Mesenchymal stem cell (in vitro differentiated cells and primary cell): ENCODE measurements around the gene BCKDHA.

ENCODE experiments used
- DNase-seq: peaks from one replicate; pipeline ENCODE4 v3.0.0-alpha.2; 2013
- H2AFZ ChIP-seq: one replicate; pipeline ENCODE4 v1.6.1; 2013; ENCODE audit warnings: low read depth, mild to moderate bottlenecking, control low read depth, inconsistent platforms, low read length, moderate library complexity
- H2AK5ac ChIP-seq: 2 replicates; pipeline ENCODE4 v1.6.1; 2013; ENCODE audit warnings: low read length, moderate library complexity, mild to moderate bottlenecking, inconsistent platforms; ENCODE audit not compliant: severe bottlenecking
- H2BK120ac ChIP-seq: one replicate; pipeline ENCODE4 v1.6.1; 2013; ENCODE audit warnings: low read depth, mild to moderate bottlenecking, inconsistent platforms, low read length, moderate library complexity
- H2BK12ac ChIP-seq, 2 experiments: one replicate each; pipeline ENCODE4 v1.6.1; 2013; ENCODE audit warnings: inconsistent platforms in 2 of 2, low read length in 2 of 2, mild to moderate bottlenecking in 2 of 2, moderate library complexity in 2 of 2, control low read depth in 1 of 2
- H2BK15ac ChIP-seq: one replicate; pipeline ENCODE4 v1.6.1; 2013; ENCODE audit warnings: mild to moderate bottlenecking, low read depth, inconsistent platforms; ENCODE audit not compliant: poor library complexity, severe bottlenecking
- H2BK5ac ChIP-seq: 2 replicates; pipeline ENCODE4 v1.6.1; 2013; ENCODE audit warnings: low read depth, mild to moderate bottlenecking, low read length, control low read depth, inconsistent platforms; ENCODE audit not compliant: poor library complexity, severe bottlenecking
- H3K14ac ChIP-seq, 2 experiments: one replicate each; pipeline ENCODE4 v1.6.1; 2013; ENCODE audit warnings: inconsistent platforms in 2 of 2, low read length in 2 of 2, control low read depth in 1 of 2, mild to moderate bottlenecking in 1 of 2, moderate library complexity in 1 of 2
- H3K18ac ChIP-seq, 2 experiments: one replicate each; pipeline ENCODE4 v1.6.1; 2013; ENCODE audit warnings: inconsistent platforms in 2 of 2, low read length in 2 of 2, control low read depth in 1 of 2, low read depth in 1 of 2, mild to moderate bottlenecking in 1 of 2
- H3K23ac ChIP-seq, 2 experiments: one replicate each; pipeline ENCODE4 v1.6.1; 2013; ENCODE audit warnings: inconsistent platforms in 2 of 2, low read length in 2 of 2, mild to moderate bottlenecking in 2 of 2, moderate library complexity in 2 of 2, control low read depth in 1 of 2
- H3K27ac ChIP-seq: 2 replicates; pipeline ENCODE4 v1.5.1; 2013; ENCODE audit warnings: mild to moderate bottlenecking, moderate library complexity, low read length, control low read depth, inconsistent platforms; ENCODE audit not compliant: poor library complexity, severe bottlenecking
- H3K27me3 ChIP-seq, 2 experiments: 2 replicates each; pipeline versions ENCODE4 v1.6.1 to v1.7.0; 2013; ENCODE audit warnings: low read length in 2 of 2, mild to moderate bottlenecking in 2 of 2, moderate library complexity in 2 of 2, control low read depth in 1 of 2, inconsistent platforms in 1 of 2; ENCODE audit not compliant: control insufficient read depth in 1 of 2, insufficient read depth in 1 of 2
- H3K36me3 ChIP-seq, 2 experiments: 2 replicates each; pipeline versions ENCODE4 v1.6.1 to v1.7.0; 2013; ENCODE audit warnings: low read length in 2 of 2, control low read depth in 1 of 2, inconsistent platforms in 1 of 2, low read depth in 1 of 2, mild to moderate bottlenecking in 1 of 2; ENCODE audit not compliant: insufficient read depth in 2 of 2, control insufficient read depth in 1 of 2
- H3K4ac ChIP-seq, 2 experiments: one replicate each; pipeline ENCODE4 v1.6.1; 2013; ENCODE audit warnings: inconsistent platforms in 2 of 2, low read length in 2 of 2, mild to moderate bottlenecking in 2 of 2, moderate library complexity in 2 of 2, control low read depth in 1 of 2, low read depth in 1 of 2
- H3K4me1 ChIP-seq: 2 replicates; pipeline ENCODE4 v1.6.1; 2013; ENCODE audit warnings: low read depth, low read length, control low read depth; ENCODE audit not compliant: control insufficient read depth, insufficient read depth
- H3K4me2 ChIP-seq: 2 replicates; pipeline ENCODE4 v1.6.1; 2013; ENCODE audit warnings: low read length, mild to moderate bottlenecking, inconsistent platforms; ENCODE audit not compliant: poor library complexity, severe bottlenecking
- H3K4me3 ChIP-seq, 2 experiments: 2 replicates each; pipeline versions ENCODE4 v1.5.1 to v1.7.0; 2013; ENCODE audit warnings: low read length in 2 of 2, mild to moderate bottlenecking in 2 of 2, control low read depth in 1 of 2, low read depth in 1 of 2; ENCODE audit not compliant: insufficient read depth in 1 of 2
- H3K79me1 ChIP-seq: replicated peaks from 2 replicates; pipeline ENCODE4 v1.6.1; 2013; ENCODE audit warnings: mild to moderate bottlenecking, control low read depth, low read length, inconsistent platforms; ENCODE audit not compliant: poor library complexity, severe bottlenecking
- H3K9ac ChIP-seq: 2 replicates; pipeline ENCODE4 v1.7.0; 2013; ENCODE audit warnings: mild to moderate bottlenecking, low read length, moderate library complexity
- H3K9me3 ChIP-seq: 2 replicates; pipeline ENCODE4 v1.7.0; 2013; ENCODE audit warnings: mild to moderate bottlenecking, low read length; ENCODE audit not compliant: control insufficient read depth
- H4K8ac ChIP-seq: one replicate; pipeline ENCODE4 v1.6.1; 2013; ENCODE audit warnings: inconsistent platforms, mild to moderate bottlenecking, low read length, moderate library complexity
- H4K91ac ChIP-seq: one replicate; pipeline ENCODE4 v1.6.1; 2013; ENCODE audit warnings: mild to moderate bottlenecking, low read length, inconsistent platforms
- WGBS: methylation state at CpG from one replicate; pipeline ENCODE4 v1.1.7; 2013; ENCODE audit warnings: mixed read lengths; 5-methylcytosine and 5-hydroxymethylcytosine counted together

The BCKDHA gene

DNA sequence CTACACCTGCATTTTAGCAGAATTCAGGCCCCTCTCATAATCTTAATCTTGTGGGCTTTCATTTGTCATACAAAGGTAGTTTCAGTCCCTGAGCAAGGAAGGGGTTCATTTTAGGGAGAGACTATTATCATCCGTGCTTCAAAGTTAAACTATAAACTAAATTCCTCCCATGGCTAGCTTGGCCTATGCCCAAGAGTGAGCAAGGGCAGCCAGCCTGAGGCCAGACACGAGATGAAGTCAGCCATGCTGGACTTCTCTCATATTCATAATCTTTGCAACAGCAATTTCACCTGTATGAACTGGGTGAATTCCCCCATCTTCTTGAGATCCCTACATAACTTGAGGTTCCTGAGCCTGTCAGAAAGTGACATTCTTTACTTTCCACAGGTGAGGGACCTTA lies 58.3 kb downstream of the BCKDHA start:
- H3K4ac ChIP-seq = no peak overlapping the region
- H2AFZ ChIP-seq = no peak overlapping the region
- H3K4me2 ChIP-seq = no peak overlapping the region
- WGBS = 53% methylated on average over 2 of the region's 2 CpGs
- no peak overlapping the region for H3K18ac ChIP-seq
- no peak overlapping the region for H2BK120ac ChIP-seq
- no peak overlapping the region for H2BK5ac ChIP-seq
- no peak overlapping the region for H4K8ac ChIP-seq
- H3K14ac ChIP-seq = no peak overlapping the region
- H3K36me3 ChIP-seq = no peaks in the 10 kb centered on the region
- no peak for DNase-seq
- H2AK5ac ChIP-seq = no peak overlapping the region
- no peaks in the 10 kb centered on the region for H3K9me3 ChIP-seq
- H3K9ac ChIP-seq = peak overlapping the region; percentile 41
- H2BK15ac ChIP-seq = no peak overlapping the region
- peak overlapping the region in 1 of 2 experiments; percentile 43 for H3K4me3 ChIP-seq
- H2BK12ac ChIP-seq = no peak overlapping the region
- no peak overlapping the region for H3K23ac ChIP-seq
- H3K79me1 ChIP-seq = no peaks in the 10 kb centered on the region
- H3K27me3 ChIP-seq = peaks cover 13 to 38% of the 10 kb centered on the region in 2 experiments
- H4K91ac ChIP-seq = no peak overlapping the region
- H3K27ac ChIP-seq = no peak overlapping the region
- no peaks in the 10 kb centered on the region for H3K4me1 ChIP-seq

DNA sequence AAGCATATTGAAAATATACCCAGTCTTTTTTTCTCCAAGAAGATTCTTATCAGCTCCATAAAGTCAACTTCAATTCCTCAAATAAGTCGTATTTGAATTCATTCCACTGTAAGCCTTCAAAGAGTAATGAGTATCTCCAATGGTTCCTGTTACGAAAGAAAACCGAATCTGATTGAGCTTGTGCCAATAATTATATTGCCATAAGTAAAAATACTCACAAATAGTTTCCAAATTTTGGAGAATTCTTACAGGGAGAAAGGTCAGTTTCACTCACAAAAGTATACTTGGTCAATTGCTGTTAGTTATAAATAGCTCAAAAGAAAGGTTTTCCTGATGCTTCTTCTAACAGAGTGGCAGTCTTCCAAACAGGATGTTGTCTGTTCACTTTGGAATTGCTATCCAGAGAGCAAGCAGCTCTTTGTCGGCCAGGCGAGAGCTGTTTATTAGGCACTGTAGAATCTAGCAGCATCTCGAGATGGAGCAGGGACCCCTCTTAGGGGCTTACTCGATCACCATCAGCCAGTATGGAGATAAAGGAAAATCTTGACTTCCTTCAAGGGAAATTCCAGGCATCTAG lies 58.8 kb downstream of the BCKDHA start:
- Histone ChIP-seq H2AFZ (no peak overlapping the region), H2AK5ac (no peak overlapping the region), H3K18ac (no peak overlapping the region), H3K27ac (no peak overlapping the region), H3K27me3 (peaks cover 13 to 41% of the 10 kb centered on the region in 2 experiments), H3K4me3 (peak overlapping the region in 1 of 2 experiments; percentile 43), H3K23ac (no peak overlapping the region), H3K14ac (no peak overlapping the region), H3K79me1 (no peaks in the 10 kb centered on the region), H2BK12ac (no peak overlapping the region), H2BK15ac (no peak overlapping the region), H4K8ac (no peak overlapping the region), H3K4me2 (no peak overlapping the region), H3K4me1 (no peaks in the 10 kb centered on the region), H2BK120ac (no peak overlapping the region), H3K36me3 (no peaks in the 10 kb centered on the region), H3K9me3 (no peaks in the 10 kb centered on the region), H3K9ac (peak overlapping the region; percentile 41), H2BK5ac (no peak overlapping the region), H3K4ac (no peak overlapping the region), H4K91ac (no peak overlapping the region)
- DNase-seq = peak; percentile 30
- 41% methylated on average over 5 of the region's 7 CpGs for WGBS

DNA sequence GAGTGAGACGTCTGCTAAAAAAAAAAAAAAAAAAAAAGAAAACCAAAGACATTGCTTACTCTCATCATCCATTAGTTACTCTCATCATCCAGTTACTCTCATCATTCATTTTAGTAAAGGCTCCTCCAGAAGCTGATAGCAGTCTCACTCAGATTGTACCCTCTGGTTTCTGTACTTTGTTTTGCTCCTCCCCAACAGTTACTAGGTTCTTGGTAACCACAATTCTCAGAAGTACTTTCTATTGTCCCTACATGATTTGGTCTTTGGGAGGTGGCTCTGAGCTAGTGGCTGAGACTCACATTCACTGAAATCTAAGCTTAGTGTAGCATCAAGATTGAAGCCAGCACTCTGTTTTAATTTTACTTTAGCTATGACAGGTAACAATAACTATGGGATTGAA lies 59.6 kb downstream of the BCKDHA start:
- H3K27ac ChIP-seq = no peak overlapping the region
- 57% methylated on average over 1 of the region's 1 CpG for WGBS
- H3K9ac ChIP-seq = no peak overlapping the region
- H3K4ac ChIP-seq = no peak overlapping the region
- no peak overlapping the region for H4K8ac ChIP-seq
- peaks cover 4% of the 10 kb centered on the region for H3K9me3 ChIP-seq
- no peaks in the 10 kb centered on the region for H3K79me1 ChIP-seq
- H3K18ac ChIP-seq = no peak overlapping the region
- no peaks in the 10 kb centered on the region for H3K36me3 ChIP-seq
- H2BK12ac ChIP-seq = no peak overlapping the region
- no peak overlapping the region for H4K91ac ChIP-seq
- H3K23ac ChIP-seq = no peak overlapping the region
- H3K4me2 ChIP-seq = no peak overlapping the region
- no peak overlapping the region for H2BK15ac ChIP-seq
- H3K4me1 ChIP-seq = no peaks in the 10 kb centered on the region
- no peak for DNase-seq
- H2AFZ ChIP-seq = no peak overlapping the region
- no peak overlapping the region for H2BK120ac ChIP-seq
- H3K14ac ChIP-seq = no peak overlapping the region
- no peak overlapping the region for H2BK5ac ChIP-seq
- peaks cover 13 to 47% of the 10 kb centered on the region in 2 experiments for H3K27me3 ChIP-seq
- H3K4me3 ChIP-seq = no peak overlapping the region
- H2AK5ac ChIP-seq = no peak overlapping the region

DNA sequence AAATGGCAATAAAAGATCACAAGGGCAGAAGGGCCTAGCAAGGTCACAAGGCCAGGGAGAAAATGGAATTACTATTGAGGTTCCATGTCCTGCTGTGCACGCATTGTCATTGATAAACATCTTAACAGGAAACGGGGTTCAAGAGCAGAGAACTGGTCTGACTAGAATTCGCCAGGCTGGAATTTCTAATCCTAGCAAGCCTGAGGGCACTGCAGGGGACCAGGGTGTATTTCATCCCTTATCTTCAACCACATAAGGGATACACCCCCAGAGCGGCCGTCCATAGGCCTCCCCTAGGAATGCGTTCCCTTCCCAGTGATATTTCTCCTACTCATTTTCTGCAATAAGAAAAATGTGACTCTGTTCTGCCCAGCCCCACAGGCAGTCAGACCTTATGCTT lies 64.9 kb downstream of the BCKDHA start:
- H3K4ac ChIP-seq = no peak overlapping the region
- H3K79me1 ChIP-seq = no peaks in the 10 kb centered on the region
- H3K9ac ChIP-seq = no peak overlapping the region
- no peak overlapping the region for H4K8ac ChIP-seq
- no peak overlapping the region for H2BK15ac ChIP-seq
- H3K27me3 ChIP-seq = peaks cover 5 to 76% of the 10 kb centered on the region in 2 experiments
- DNase-seq = no peak
- H3K18ac ChIP-seq = no peak overlapping the region
- H2BK5ac ChIP-seq = no peak overlapping the region
- H3K9me3 ChIP-seq = peaks cover 4% of the 10 kb centered on the region
- no peak overlapping the region for H3K14ac ChIP-seq
- H3K4me1 ChIP-seq = no peaks in the 10 kb centered on the region
- WGBS = 60% methylated on average over 6 of the region's 6 CpGs
- H3K4me3 ChIP-seq = no peak overlapping the region
- no peak overlapping the region for H3K4me2 ChIP-seq
- H3K23ac ChIP-seq = no peak overlapping the region
- no peak overlapping the region for H2AK5ac ChIP-seq
- no peaks in the 10 kb centered on the region for H3K36me3 ChIP-seq
- H2BK120ac ChIP-seq = no peak overlapping the region
- no peak overlapping the region for H2AFZ ChIP-seq
- no peak overlapping the region for H2BK12ac ChIP-seq
- H3K27ac ChIP-seq = no peak overlapping the region
- H4K91ac ChIP-seq = no peak overlapping the region
